Heart left ventricle (tissue), 13 donors: Measurements from ENCODE around the gene HIC1.

Source experiments
- CTCF ChIP-seq, 12 donors: fragments of 200-600 bp; sonication (generic) in 4 of 12; IDR thresholded peaks; one replicate each; pipeline versions ENCODE4 v1.5.0 to v1.8.0; 2018 to 2022; ENCODE audit warnings: antibody characterized with exemption in 12 of 12, mild to moderate bottlenecking in 5 of 12
- POLR2A ChIP-seq, 2 donors: fragments of 450-650 bp; IDR thresholded peaks; one replicate each; pipeline ENCODE4 v1.6.1; 2017; ENCODE audit warnings: antibody characterized with exemption in 2 of 2, mild to moderate bottlenecking in 2 of 2, moderate library complexity in 2 of 2
- donor health status: ischemic (EF 13 %, LVEDD 7.1; RV severe dilation, severe dysfunction).
- donor health status: DM: no; HTN: yes; CAD: no.
- donor health status: DM: no; HTN: no; CAD: no.
- donor health status: ischemic (EF 25% LVEDD 6.9; RV normal size, moderate dysfunction).
- donor health status: ischemic (EF 25% LVEDD 5.7; RV mildly dilated, moderate dysfunction).
- donor health status: ischemic (EF 35%, LVEDD 5.7; RV mildly dilated, moderate dysfunction).
- donor health status: nonischemic (EF 11% LVEDD 7.7; RV severe dilation, severe dysfunction).
- donor health status: DM: yes; HTN: yes; CAD: no.
- donor health status: PGD.
- donor health status: ischemic (EF 29% LVEDD 5.4; RV normal size, mild dysfunction).
- donor health status: nonischemic (EF 23%, LVEDD 6.1; RV moderate dilation, normal function).

GRCh38 chr17:2068031-2068518, 13.2 kb downstream of the HIC1 start:
- TF ChIP-seq POLR2A (IDR thresholded peaks at IDR 0.05), result no peak
- no peak for TF ChIP-seq CTCF (IDR thresholded peaks at IDR 0.05)
